GM12891 (cell line): ENCODE measurements around the gene WSCD2.

Source experiments
- PAX5 ChIP-seq: IDR thresholded peaks from 2 replicates; pipeline ENCODE4 v1.6.1; 2011; ENCODE audit warnings: low read length, moderate library complexity, mild to moderate bottlenecking; ENCODE audit not compliant: insufficient read depth, severe bottlenecking
- POLR2A ChIP-seq: IDR thresholded peaks from 2 replicates; pipeline ENCODE4 v1.6.1; 2011; ENCODE audit warnings: low read depth, low read length, control low read depth

DNA sequence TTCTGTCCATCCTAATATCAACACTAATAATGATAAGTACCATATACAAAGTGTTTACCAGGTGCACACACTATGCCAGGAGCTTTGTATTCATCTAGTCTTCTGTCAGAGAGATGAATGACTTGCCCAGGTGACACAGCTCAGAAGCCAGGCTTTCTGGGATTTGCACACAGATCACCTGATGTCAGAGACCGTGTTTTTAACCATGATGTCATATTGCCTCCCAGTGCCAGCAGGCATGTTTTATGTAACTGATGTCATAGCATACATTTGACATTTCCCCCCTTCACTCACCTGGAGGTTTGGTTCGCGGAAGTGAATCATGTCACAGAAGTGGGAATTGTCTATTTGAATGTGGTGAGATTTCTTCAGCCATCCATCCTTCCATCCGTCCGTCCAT is 5.7 kb downstream of the WSCD2 start:
- TF ChIP-seq PAX5 (no peak), POLR2A (no peak)
